GM19395 (cell line): ENCODE measurements around the gene ZMYND10.

ENCODE experiments used
- ATAC-seq: cut with Tn5 transposase; IDR thresholded peaks from one replicate; pipeline ENCODE4 v1.9.1; 2021; ENCODE audit warnings: mild to moderate bottlenecking, moderate library complexity; ENCODE audit not compliant: unreplicated experiment

Gene ZMYND10

DNA sequence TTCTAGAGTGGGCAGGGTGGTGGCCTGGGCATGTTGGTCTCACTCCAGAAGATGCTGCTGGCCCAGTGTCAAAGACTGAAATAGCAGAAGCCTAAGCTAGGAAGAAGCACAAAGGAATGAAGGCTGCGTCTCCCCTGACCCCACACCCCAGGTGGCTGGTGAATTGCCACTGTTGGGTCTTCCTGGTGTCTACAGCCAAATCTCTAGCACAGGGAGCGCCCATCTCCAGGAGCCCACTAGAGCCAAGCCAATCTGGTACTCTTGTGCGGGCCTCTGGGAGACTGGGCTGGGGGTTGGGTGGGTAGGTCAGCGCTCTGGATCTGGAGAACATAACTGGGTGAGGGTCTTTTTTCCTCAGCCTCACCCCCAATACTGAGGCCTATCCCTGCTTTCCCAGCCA lies 18.4 kb downstream of the ZMYND10 start:
- no peak for ATAC-seq

DNA sequence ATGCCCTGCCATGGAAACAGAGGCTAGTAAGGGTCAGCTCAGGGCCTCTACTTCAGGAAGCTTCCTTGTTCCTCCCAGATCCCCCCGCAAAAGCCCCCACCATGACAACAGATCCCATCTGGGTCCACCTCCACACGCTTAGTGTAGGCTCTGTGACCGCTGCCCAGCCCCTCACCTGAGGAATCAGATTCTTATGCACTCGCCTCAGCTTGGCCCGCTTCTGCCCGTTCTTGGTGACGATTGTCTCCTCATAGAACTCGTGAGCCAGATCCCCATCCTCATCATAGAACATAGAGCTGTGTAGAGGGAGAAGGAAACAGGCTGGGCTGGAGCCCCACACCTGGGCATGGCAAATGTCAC lies 19.4 kb downstream of the ZMYND10 start:
- no peak for ATAC-seq

DNA sequence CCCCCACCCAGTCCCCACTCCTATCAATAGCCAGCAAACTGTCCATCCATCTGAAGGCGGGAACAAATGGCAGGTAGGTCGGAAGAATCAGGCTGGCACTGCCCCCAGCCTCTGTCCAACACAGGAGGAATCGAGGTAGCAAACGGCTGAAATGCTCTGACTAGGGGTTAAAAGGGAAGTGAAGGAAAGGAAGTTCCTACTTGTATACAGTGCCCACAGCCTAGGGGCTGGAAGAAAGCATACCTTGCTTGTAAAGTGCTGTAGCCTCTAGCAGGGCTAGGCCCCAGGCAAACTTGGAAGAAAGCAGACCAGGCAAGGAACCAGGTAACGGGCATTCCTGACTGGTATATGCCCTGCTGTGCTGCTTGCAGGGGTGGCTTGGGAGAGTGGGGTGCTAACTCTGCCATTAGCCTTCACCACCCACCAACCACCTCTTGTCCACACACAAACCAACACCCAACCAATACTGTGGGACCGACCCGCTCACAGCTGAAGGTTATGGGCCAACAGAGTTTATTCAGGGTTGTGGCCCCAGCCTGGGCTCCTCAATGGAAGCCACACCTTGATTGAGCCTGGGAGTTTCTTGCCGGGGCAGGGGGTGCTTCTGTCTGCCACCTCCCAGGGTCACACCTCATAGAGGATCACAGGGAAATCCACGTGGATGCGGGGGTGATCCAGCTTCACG lies 19.9 kb downstream of the ZMYND10 start:
- ATAC-seq = no peak

DNA sequence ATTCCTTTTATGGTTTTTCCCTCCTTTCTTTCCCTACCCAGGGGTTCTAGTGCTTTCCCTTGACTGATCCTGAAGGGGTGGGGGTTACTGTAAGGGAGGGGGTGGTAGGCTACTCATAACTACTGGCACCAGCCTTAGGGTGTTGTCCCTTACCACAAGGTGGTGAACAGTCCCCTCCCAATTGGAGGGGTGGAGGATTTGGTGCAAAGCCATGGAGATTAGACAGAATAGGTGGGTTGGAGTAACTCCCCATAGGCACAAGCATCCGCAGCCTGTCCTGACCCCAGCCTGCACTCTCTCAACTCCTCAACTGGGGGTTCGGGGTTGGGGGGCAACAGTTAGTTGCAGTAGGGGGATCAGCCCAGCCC lies 20.4 kb downstream of the ZMYND10 start:
- ATAC-seq = no peak

DNA sequence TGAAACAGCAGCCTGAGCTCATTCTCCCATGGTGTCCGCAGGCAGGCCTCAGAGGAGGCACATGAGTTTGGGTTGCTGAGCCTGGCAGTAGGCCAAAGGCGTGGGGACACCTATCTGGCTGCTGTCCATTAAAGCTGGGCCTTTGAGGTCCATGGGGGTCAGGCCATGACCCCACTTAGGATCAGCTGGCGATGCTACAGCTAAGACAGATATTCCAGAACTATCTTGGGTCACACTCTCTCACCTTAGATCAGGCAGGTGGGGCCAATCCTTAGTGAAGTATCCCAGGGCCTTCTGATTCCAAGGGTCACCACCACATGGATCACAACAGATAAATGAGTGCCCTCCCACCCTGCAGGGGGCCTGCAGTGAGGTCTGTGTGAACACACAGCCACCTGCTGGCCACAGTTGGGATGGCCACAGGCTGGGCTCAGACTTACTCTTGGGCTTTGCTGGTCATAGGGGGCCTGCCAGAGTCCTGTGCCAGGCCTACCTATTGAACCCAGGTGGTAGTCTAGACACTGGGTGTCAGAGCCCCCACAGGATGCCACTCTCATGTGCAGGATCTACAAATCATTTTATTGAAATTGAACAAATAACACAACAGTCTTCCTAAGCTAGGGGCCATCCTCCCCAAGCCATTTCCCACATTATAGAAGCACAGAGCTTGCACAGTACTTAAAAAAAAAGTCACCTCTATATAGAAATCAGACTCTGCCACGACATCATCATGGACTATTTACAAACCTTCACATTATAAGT lies 21.0 kb downstream of the ZMYND10 start:
- ATAC-seq = no peak

DNA sequence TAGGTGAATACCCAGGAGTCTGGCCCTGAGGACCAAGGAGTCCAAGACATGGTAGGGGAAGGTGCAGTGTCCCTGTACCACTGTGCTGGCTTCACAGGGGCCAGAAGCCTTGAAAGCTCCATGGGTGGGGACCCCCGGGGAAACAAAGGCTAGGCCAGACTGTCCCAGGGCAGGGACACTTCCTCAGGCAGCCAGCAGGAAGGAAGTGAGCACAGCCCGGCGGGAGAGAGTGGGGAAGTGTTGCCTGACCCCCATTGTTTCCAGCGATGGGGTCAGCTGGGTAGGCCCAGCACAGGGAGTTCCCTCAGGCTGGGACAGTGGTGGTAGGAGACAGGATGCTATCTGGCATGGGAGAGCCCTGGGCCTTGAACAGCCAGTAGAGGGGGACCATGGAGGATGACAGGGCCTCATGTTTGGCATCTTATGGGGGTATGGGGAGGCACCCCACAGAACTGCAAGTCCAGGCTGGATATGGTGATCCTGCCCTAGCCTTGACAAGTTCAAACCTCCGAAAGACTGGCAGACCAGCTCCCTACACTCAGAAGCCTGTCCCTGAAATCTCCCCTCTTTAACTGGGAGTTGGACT lies 21.8 kb downstream of the ZMYND10 start:
- ATAC-seq = no peak

DNA sequence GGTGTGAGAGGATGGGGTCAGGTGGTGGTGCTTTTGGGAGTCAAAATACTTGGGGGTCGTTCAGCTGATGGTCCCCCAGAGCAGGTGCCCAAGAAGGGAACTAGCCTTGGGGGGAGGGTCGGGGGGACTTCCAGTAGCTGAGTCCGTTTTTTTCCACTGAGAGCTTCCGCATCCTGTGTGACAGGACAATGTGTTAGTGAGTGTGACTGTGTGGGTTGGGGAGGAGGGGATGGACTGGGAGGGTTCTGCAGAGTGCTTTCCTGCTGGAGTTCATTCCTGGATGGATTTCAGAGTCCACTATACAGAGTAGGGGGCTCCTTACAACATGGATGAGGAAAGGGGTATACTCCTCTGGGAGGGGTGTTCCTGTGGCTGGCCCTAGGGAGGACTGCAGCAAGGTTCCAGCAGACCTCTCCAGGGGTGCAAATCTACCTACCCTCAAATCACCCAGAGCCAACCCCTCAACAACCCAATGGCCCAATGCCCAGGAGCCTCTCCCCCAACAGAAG lies 22.4 kb downstream of the ZMYND10 start:
- no peak for ATAC-seq

DNA sequence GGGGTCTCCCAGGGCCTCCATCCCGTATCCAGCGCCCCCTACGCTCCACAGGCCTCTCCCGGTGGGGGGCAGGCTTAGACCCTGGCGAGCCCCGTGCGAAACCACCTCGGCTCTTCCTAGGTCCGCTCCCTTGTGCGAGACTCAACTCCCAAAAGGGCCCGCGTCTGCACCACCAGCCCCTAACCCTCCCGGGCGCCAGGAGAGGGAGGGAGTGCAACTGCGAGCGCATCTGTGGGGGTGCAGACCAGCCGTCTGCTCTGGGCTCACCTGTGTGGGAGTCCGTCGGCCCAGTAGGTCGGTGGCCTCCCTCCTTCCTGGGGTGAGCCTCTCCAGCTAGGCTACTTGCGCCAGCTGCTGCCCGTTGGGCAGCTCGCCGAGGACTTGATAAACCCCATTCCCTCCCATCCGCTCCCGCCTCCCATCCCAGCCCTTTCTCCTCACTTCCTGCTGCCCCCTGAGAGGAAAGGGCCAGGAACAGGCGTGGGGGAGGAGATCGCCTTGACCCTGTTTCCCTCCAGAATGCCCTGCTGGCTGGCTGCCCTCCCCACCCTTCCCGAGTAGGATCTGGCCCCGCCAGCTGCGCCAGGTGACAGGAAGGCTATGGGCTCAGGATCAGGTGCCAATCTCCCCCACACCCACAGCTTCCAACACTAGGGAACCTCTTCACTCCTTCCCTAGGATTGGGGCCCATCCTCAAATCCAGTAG lies 23.0 kb downstream of the ZMYND10 start, which contains the start of gene HYAL2:
Gene HYAL2, minus strand, starts transcription at position 360 of the 706 bp plus-strand sequence. CDS start 2,256 bp downstream, outside the sequence.
- ATAC-seq = no peak

DNA sequence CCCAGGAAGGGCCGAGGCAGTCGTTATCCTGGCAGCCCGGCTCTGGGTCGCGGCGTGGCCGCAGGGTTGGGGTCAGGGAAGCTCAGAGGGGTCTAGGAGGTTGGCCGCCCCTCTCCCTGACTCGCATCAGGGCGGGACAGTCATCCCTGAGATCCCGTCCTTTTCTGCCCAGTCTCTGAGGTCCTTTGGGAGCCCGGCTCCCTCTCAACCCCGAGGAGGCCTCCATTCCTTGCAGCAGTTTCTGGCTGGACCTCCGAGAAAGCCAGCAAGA lies 23.5 kb downstream of the ZMYND10 start:
- no peak for ATAC-seq

DNA sequence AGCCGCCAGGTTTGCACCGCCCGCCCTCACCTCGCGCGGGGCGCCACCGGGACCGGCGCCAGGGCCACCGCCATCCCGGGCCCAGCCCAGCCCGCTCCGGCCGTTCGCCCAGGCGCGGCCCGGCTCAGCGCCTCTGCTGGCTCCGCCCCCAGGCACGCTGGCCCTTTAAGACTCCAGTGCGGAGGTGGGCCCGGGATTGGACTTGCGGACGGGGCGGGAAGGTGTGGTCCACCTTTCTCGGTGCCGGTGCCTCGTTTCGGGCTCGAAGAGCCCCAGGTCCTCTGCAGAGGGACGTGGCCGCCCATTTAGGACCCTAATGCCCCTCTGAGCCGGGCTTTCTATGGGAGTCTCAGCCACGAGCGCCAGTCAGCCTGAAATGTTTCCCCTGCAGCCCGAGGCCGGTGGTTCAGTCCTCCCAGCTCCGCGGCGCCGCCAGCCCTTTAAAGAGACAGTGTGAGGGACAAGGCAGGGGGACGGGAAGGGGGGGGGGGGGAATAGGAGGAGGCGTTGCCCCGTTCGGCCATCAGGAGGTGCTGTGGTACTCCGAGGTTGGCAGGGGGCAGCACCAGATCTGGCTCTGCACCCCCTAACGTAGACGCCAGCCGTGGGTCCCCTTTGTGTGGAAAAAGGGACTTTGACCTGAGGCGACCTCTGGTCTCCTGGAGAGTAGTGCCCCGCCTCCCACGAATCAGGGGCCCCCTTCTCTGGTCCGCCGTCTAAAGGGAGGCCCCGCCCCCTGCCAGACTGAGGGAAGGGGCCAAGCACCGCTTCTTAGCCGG lies 24.0 kb downstream of the ZMYND10 start:
- peak; percentile 82 for ATAC-seq

DNA sequence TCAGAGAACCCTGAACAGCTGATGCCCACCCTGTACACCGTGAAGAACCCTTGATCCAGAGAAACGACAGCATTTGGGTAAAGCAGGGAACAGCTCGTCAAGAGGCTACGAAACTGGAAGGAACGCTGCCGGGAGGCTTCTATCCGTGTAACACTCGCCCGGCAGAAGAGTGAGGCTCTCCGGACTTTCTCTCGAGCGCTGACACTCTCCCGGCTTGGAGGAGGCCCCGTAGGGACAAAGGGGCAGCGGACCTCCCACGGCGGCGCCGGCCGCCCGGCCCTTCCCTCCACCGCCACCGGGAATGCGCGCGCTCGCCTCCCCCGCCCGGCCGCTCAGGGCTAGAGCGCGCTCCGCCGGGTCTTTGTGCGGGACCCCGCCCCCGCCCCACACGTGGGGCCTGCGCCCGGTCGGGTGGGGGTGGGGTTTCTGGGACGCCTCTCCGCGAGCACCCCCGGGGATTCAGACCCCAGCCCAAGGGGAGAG lies 24.6 kb downstream of the ZMYND10 start:
- peak; percentile 55 for ATAC-seq

DNA sequence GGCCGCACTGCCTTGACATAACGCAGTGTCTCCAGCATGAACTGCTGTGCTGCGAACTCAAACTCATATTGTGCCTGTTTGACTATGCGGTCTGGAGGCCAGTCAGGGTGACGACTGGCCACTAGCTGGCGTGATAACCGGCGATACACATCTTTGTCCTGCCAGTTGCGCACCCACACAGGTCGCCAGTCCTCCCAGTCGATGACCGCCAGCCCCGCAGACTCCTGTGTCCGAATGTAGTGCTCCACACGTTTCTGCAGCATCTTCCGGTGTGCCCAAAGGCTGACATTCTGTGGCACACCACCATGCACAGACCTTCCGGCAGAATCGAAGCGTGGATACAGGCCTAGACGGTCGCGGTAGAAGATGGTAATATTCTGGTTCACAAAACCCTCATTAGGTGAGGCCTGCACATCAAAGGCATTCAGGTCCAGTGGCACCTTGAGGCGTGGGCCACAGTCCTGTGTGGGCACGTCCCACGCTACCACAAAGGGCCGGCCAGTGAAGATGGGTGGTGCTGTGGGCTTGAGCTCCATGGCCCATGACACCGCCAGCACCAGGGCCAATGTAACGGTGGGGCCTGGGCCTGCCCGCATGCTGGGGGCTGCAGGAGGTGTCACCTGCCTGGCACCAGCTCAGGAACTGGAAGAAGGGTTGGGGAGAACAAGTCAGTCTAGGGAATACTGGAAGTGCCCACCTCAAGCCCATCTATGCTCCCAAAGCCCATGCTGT lies 25.5 kb downstream of the ZMYND10 start:
- no peak for ATAC-seq

DNA sequence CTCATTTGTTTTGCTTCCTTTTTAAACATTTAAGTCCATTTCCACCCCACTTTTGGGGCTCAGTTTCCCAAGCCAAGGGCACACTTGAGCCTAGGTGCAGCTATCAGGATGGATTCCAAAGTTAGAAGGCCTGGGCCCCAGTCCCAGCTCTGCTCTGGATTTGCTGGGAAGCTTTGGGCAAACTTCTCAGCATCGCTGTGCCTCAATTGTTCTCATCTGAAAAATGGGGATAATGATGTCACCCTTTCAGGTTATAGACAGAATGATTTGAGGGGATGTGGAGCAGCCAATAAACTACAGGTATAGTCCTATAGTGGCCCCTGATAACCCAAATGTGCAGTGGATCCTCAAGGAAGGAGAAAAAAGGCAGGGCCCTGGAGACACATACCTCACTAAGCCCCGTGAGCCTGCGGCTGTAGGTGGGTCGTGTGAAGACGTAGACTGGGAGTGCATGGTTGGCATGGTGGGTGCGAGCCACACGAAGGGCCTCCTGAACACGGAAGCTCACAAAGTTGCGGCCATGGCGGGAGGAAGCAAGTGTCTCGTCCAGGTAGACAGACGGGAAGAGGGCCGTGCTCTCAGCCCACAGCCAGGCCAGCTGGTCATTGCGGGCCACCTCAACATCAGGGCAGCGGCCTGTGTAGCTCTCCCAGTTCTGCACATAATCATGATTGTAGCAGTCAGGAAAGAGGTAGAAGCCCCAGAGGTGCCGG lies 26.2 kb downstream of the ZMYND10 start:
- no peak for ATAC-seq

DNA sequence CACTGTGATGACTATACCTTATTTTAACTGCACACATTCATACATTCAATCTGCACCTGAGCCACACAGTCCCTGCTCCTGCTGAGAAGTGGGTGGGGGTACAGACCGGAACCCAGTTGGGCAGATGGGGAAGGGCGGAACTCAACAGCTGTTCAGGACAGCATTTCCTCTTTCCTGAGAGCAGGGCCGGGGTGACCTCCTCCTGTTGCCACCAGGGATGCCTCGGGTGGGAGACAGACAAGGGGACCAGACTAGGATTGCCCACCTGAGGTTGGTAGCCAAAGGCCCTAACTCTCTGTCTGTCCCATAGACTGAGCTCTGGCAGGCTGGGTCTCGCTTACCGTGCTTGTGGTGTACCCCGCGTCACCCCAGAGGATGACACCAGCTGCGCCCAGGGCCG lies 26.9 kb downstream of the ZMYND10 start:
- ATAC-seq = no peak

DNA sequence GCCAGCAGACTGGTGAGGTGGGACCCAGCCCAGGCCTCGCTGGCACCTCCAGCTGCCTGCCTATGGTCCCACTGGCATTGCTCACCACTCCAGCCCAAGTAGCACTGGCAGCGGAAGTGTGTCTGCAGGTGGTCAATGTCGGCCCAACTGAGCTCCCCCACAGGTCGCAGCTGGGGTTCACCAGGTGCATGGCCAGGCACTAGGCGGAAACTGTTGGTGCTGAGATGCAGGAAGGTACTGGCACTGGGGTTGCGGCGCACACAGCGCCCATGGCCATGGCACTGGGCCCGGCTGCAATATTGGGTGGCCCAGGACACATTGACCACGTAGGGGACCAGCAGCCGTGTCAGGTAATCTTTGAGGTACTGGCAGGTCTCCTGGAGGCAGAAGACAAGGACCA lies 27.4 kb downstream of the ZMYND10 start:
- no peak for ATAC-seq

DNA sequence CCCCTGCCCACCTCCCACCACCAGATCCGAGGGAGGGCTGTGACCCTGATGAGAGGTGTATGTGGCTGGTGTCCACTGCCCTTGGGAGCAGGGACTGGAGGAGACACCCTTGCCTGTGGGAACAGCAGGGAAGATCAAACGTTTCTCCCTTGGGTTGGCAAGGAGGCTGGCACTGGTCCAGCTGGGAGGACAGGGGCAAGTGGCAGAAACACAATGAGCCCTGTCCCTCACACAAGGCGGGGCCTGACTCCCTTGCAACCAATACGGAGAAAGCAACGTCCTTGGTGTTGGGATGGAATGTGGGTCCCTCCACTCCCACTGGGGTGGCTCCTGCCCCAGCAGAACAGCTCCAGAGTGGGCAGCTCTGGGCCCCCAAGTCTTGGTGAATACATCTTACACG lies 28.2 kb downstream of the ZMYND10 start:
- ATAC-seq = no peak

DNA sequence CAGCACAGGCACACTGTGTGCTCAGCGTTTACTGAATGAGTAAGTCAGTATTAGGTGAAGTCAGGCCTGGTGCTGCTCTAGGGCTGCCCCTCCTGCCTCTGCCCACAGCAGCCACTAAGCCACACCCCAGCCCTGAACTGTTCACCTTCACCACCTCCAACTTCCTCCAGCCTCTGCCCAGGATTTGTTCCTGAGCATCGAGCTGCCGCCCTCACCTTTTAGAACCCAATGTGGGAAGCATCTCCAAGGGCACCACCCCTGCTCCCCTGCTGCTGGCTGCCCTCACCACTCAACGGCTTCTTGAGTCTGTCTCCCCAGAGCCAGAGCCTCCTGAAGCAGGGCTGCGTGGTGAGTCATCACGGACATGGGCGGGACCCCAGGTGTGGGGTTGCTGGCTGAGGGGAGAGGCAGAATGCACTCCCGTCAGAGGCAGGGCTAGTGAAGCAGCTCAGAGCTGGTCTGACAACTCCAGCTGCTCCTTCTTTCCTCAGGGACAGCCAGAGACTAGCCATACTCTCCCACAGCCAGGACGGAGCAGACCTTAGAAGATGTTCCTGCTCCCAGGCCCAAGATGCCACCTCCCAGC lies 28.8 kb downstream of the ZMYND10 start:
- no peak for ATAC-seq

DNA sequence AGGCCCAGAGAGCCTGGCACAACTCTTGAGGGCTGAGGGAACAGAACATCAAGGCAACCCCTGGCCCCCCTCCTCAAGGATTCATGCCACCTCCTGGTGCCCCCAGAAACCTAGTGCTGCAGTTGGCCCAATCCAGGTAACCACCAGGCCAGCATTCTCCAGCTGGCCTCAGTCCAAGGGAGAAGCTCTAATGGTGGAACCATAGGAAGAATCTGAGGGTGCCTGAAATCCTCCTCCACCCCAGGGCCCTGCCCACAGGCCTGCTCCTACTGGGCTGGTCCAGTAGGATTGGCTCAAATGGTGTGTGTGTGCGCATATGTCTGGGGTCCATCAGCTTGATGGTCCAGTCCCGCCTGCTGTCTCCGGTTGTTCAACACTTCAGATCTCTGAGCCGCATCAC lies 30.7 kb downstream of the ZMYND10 start:
- ATAC-seq = no peak

DNA sequence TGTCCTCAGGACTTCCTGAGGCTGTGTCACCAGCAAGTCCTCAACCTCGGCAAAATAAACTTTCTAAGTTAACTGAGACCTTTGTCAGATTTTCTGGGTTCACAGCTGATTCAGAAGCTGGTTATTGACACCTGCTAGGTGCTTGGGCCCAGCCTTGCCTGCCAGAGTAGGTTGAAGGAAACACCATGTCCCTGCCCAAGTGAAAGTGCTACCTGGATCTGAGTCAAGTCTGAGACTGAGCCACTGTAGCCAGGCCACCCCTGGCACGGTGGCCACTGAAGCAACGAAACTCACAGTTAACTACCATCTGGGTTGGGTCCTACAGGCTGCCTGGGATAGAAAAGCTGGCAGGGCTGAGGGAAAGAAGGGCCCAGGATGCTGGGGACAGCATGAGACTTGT lies 31.2 kb downstream of the ZMYND10 start:
- no peak for ATAC-seq
